GM12878 (cell line): ENCODE data around the gene NRXN3. TPM values are rescaled to one million over a fixed set of nuclear protein-coding genes. Genes with fewer than 3 reads are reported as not detected.

Experiments
- ATAC-seq: fragments of 200-7000 bp; cut with Tn5 transposase; 3 replicates; pipeline ENCODE4 v1.9.1; 2020; ENCODE audit warnings: mild to moderate bottlenecking, moderate library complexity
- BruUV-seq: library from RNA; stranded (reverse); fragments of 400-500 nt; replicated peaks from 2 replicates; lab custom pipeline; 2021; lab: Mats Ljungman, UMichigan
- CTCF ChIA-PET: fragments of 300-600 bp; sonication (Branson Sonifier 250); formaldehyde crosslinking; extraction: SDS; loops from one replicate; lab custom pipeline; 2021; ENCODE audit warnings: inconsistent platforms; lab: Yijun Ruan, JAX
- POLR2A ChIA-PET: fragments of 350-600 bp; formaldehyde crosslinking; extraction: SDS; loops from one replicate; lab custom pipeline; 2021; ENCODE audit warnings: inconsistent platforms; lab: Charles Lee
- RAD21 ChIA-PET: fragments of 300-600 bp; sonication (Branson Sonifier 250); formaldehyde crosslinking; loops from one replicate; lab custom pipeline; 2023; ENCODE audit warnings: antibody characterized with exemption; ENCODE audit not compliant: unreplicated experiment; lab: Charles Lee
- SMC1A ChIA-PET: fragments of 300-600 bp; sonication (Branson Sonifier 250); formaldehyde crosslinking; loops from one replicate; lab custom pipeline; 2023; ENCODE audit not compliant: unreplicated experiment, uncharacterized antibody; lab: Charles Lee
- DNase-seq: peaks from one replicate; pipeline ENCODE4 v3.0.0-alpha.2; 2011; ENCODE audit warnings: low read depth, low spot score
- FAIRE-seq: peaks from 3 replicates; lab custom pipeline; 2011; peaks lifted over from hg19 to GRCh38; lab: Jason Lieb, UNC
- H2AFZ ChIP-seq: 2 replicates; pipeline ENCODE4 v1.6.0; 2011; ENCODE audit warnings: low read depth, low read length, control low read depth; ENCODE audit not compliant: control insufficient read depth
- H3K27ac ChIP-seq: 2 replicates; pipeline ENCODE4 v1.5.1; 2011; ENCODE audit warnings: control low read depth; ENCODE audit not compliant: control insufficient read depth, insufficient read depth
- H3K27me3 ChIP-seq, 2 experiments: replicated peaks in 1 of 2; 2 replicates each; pipeline versions ENCODE4 v1.6.0 to v1.6.1; 2011; ENCODE audit warnings: low read length in 1 of 2; ENCODE audit not compliant: control insufficient read depth in 2 of 2, insufficient read depth in 2 of 2
- H3K36me3 ChIP-seq, 2 experiments: 2 replicates each; pipeline ENCODE4 v1.5.1; 2011; ENCODE audit warnings: low read length in 1 of 2; ENCODE audit not compliant: control insufficient read depth in 2 of 2, insufficient read depth in 2 of 2
- H3K4me1 ChIP-seq: 2 replicates; pipeline ENCODE4 v1.6.1; 2011; ENCODE audit warnings: mild to moderate bottlenecking, low read length, moderate library complexity, mixed read lengths; ENCODE audit not compliant: control insufficient read depth, insufficient read depth
- H3K4me2 ChIP-seq: 2 replicates; pipeline ENCODE4 v1.6.0; 2011; ENCODE audit warnings: control low read depth; ENCODE audit not compliant: control insufficient read depth, insufficient read depth
- H3K4me3 ChIP-seq: fragments of 200-600 bp; sonication (generic); 2 replicates; pipeline ENCODE4 v1.5.1; 2016
- H3K79me2 ChIP-seq: 2 replicates; pipeline ENCODE4 v1.6.0; 2011; ENCODE audit warnings: low read length; ENCODE audit not compliant: control insufficient read depth, insufficient read depth
- H3K9ac ChIP-seq: 2 replicates; pipeline ENCODE4 v1.8.0; 2011; ENCODE audit warnings: low read length, control low read depth, mixed read lengths; ENCODE audit not compliant: control insufficient read depth, insufficient read depth
- H3K9me3 ChIP-seq: replicated peaks from 3 replicates; pipeline ENCODE4 v1.5.1; 2011; ENCODE audit warnings: mild to moderate bottlenecking, low read length; ENCODE audit not compliant: control insufficient read depth, insufficient read depth
- H4K20me1 ChIP-seq: 2 replicates; pipeline ENCODE4 v1.6.0; 2011; ENCODE audit not compliant: control insufficient read depth, insufficient read depth
- BACH1 ChIP-seq: fragments of 450-650 bp; IDR thresholded peaks from 2 replicates; pipeline ENCODE4 v1.6.1; 2017; ENCODE audit warnings: mild to moderate bottlenecking, borderline replicate concordance
- BCL3 ChIP-seq: IDR thresholded peaks from 2 replicates; pipeline ENCODE4 v1.6.1; 2011; ENCODE audit warnings: borderline replicate concordance, low read depth, mild to moderate bottlenecking, moderate library complexity, low read length; ENCODE audit not compliant: insufficient read depth, poor library complexity, severe bottlenecking
- BRCA1 ChIP-seq: IDR thresholded peaks from 2 replicates; pipeline ENCODE4 v1.6.1; 2011; ENCODE audit warnings: low read depth, low read length, improper control_type of control experiment
- E2F8 ChIP-seq: fragments of 450-650 bp; IDR thresholded peaks from 2 replicates; pipeline ENCODE4 v1.6.1; 2018; ENCODE audit warnings: mild to moderate bottlenecking, low read depth, moderate library complexity; ENCODE audit not compliant: partially characterized antibody
- ESRRA ChIP-seq: IDR thresholded peaks from 2 replicates; pipeline ENCODE4 v1.6.1; 2012; ENCODE audit warnings: mild to moderate bottlenecking, low read length, improper control_type of control experiment
- FOS ChIP-seq: IDR thresholded peaks from 3 replicates; pipeline ENCODE4 v1.6.1; 2011; ENCODE audit warnings: borderline replicate concordance; ENCODE audit not compliant: insufficient read length; ENCODE audit errors: extremely low read depth
- JUND ChIP-seq: IDR thresholded peaks from 2 replicates; pipeline ENCODE4 v1.6.1; 2012; ENCODE audit warnings: low read depth, mild to moderate bottlenecking, low read length, improper control_type of control experiment, moderate library complexity
- KAT2A ChIP-seq: conservative IDR thresholded peaks from 2 replicates; pipeline ENCODE4 v1.6.1; 2011; ENCODE audit warnings: low read depth, low read length; ENCODE audit not compliant: control insufficient read depth
- LARP7 ChIP-seq: fragments of 450-650 bp; IDR thresholded peaks from 2 replicates; pipeline ENCODE4 v1.6.1; 2017; ENCODE audit warnings: mild to moderate bottlenecking
- MTA3 ChIP-seq: IDR thresholded peaks from 2 replicates; pipeline ENCODE4 v1.6.1; 2012; ENCODE audit warnings: low read length, inconsistent platforms, borderline replicate concordance
- NKRF ChIP-seq: fragments of 450-650 bp; conservative IDR thresholded peaks from 2 replicates; pipeline ENCODE4 v1.6.1; 2017; ENCODE audit warnings: mild to moderate bottlenecking, moderate library complexity
- NR2F1 ChIP-seq: fragments of 450-650 bp; conservative IDR thresholded peaks from 2 replicates; pipeline ENCODE4 v1.6.1; 2017; ENCODE audit warnings: mild to moderate bottlenecking
- NRF1 ChIP-seq: conservative IDR thresholded peaks from 2 replicates; pipeline ENCODE4 v1.6.1; 2011; ENCODE audit warnings: mild to moderate bottlenecking, low read depth, low read length, improper control_type of control experiment
- PKNOX1 ChIP-seq: fragments of 450-650 bp; IDR thresholded peaks from 2 replicates; pipeline ENCODE4 v1.6.1; 2016; ENCODE audit warnings: mild to moderate bottlenecking
- PML ChIP-seq: IDR thresholded peaks from 2 replicates; pipeline ENCODE4 v1.6.1; 2012; ENCODE audit warnings: low read length, inconsistent platforms
- STAT1 ChIP-seq: fragments of 450-650 bp; conservative IDR thresholded peaks from 2 replicates; pipeline ENCODE4 v1.6.1; 2014; ENCODE audit warnings: antibody characterized with exemption, mild to moderate bottlenecking
- TARDBP ChIP-seq: IDR thresholded peaks from 2 replicates; pipeline ENCODE4 v1.6.1; 2016; ENCODE audit warnings: borderline replicate concordance
- ZNF622 ChIP-seq: fragments of 450-650 bp; IDR thresholded peaks from 2 replicates; pipeline ENCODE4 v1.6.1; 2017; ENCODE audit warnings: mild to moderate bottlenecking, inconsistent platforms
- WGBS: methylation state at CpG from one replicate; pipeline ENCODE4 v1.1.6; 2016; ENCODE audit warnings: low lambda C conversion rate; ENCODE audit not compliant: insufficient replicate concordance, insufficient coverage; ENCODE audit errors: missing lambda C conversion rate; 5-methylcytosine and 5-hydroxymethylcytosine counted together
- in situ Hi-C: fragments of 300-500 bp; cut with MboI; formaldehyde crosslinking; loops from 9 replicates; pipeline ENCODE4 v1.14.3; 2018; ENCODE audit warnings: mixed read lengths
- intact Hi-C: fragments of 100-400 bp; cut with micrococcal nuclease; formaldehyde crosslinking; loops from one replicate; pipeline ENCODE4 v1.14.2; 2022; ENCODE audit not compliant: unreplicated experiment
- polyA plus RNA-seq, 11 experiments: library from polyadenylated mRNA; depleted of rRNA in 4 of 11; unstranded in 6 of 11; stranded (reverse) in 5 of 11; fragments of >200 nt; fragmentation: Nextera tagmentation in 4 of 11; fragmentation: Illumina TruSeq in 1 of 11; extraction: Ambion mirVana in 4 of 11; extraction: Trizol in 1 of 11; gene quantifications; 1 replicate in 1 of 11; 2 replicates in 10 of 11; pipeline versions ENCODE4 v1.2.1 to v1.2.3, GENCODE V29; 2011 to 2016; ENCODE audit warnings: inconsistent platforms in 2 of 11, missing spikeins in 2 of 11, low read depth in 1 of 11
- total RNA-seq, 4 experiments: library from RNA; depleted of rRNA in 3 of 4; stranded (reverse); fragments of >200 nt in 3 of 4; fragmentation: Illumina TruSeq in 1 of 4; extraction: Trizol in 1 of 4; gene quantifications; 2 replicates each; pipeline versions ENCODE4 v1.2.1 to v1.2.3, GENCODE V29; 2013 to 2021

The NRXN3 gene
- total and polyA plus RNA-seq, 10 of the 15 experiments (the other 5 are each of a cell fraction or from before 2014, with no cell fraction given) = 0.52 to 3.3 (median 1.4) TPM

- ChIA-PET RAD21 (no interaction called here), CTCF (no interaction called here), POLR2A (no interaction called here)
- H3K9me3 ChIP-seq = no peaks in the 10 kb centered on the region
- in situ Hi-C loops = no loop called here
- H3K36me3 ChIP-seq = no peaks in the 10 kb centered on the region
- ATAC-seq = no peak
- no peak overlapping the region for H2AFZ ChIP-seq
- H3K4me2 ChIP-seq = no peak overlapping the region
- no peak overlapping the region for H3K9ac ChIP-seq
- intact Hi-C loops = no loop called here
- 44% methylated on average over 8 of the region's 8 CpGs for WGBS
- no peak overlapping the region for H3K27ac ChIP-seq
- FAIRE-seq = no peak
- no peaks in the 10 kb centered on the region for H3K79me2 ChIP-seq
- peaks cover 4% of the 10 kb centered on the region for H3K4me1 ChIP-seq
- no TSS peak for BruUV-seq
- no peak for DNase-seq
- no peaks in the 10 kb centered on the region for H4K20me1 ChIP-seq
- TF ChIP-seq E2F8 (no peak), NR2F1 (no peak), ZNF622 (no peak), BACH1 (no peak), NKRF (no peak), LARP7 (no peak), JUND (no peak), KAT2A (no peak), STAT1 (no peak), FOS (no peak), NRF1 (no peak), ESRRA (no peak), PML (no peak), PKNOX1 (no peak), BRCA1 (no peak), TARDBP (no peak), BCL3 (no peak), MTA3 (no peak)
- TF ChIP-seq, all 136 proteins: peak for 0
- SMC1A ChIA-PET = no interaction called here
- no peak overlapping the region for H3K4me3 ChIP-seq
- no peaks in the 10 kb centered on the region; a peak in 2 of 4 replicates for H3K27me3 ChIP-seq
These were observed 26.9 kb downstream of the NRXN3 start for GRCh38 chr14:78197051-78197450.
